HG02970 (cell line): ENCODE measurements around the gene MAP6.

Source experiments
- ATAC-seq: cut with Tn5 transposase; IDR thresholded peaks from one replicate; pipeline ENCODE4 v1.9.1; 2021; ENCODE audit warnings: mild to moderate bottlenecking, moderate library complexity, moderate number of reproducible peaks; ENCODE audit not compliant: unreplicated experiment, low FRiP score

Gene MAP6

GRCh38 chr11:75574698-75575602 lies 93.9 kb downstream of the MAP6 start:
- ATAC-seq, result no peak

- no peak for ATAC-seq
These were observed 96.1 kb downstream of the MAP6 start for GRCh38 chr11:75572744-75573143.

GRCh38 chr11:75571625-75572024 lies 97.2 kb downstream of the MAP6 start:
- no peak for ATAC-seq

GRCh38 chr11:75570559-75571139 lies 98.2 kb downstream of the MAP6 start:
- no peak for ATAC-seq

GRCh38 chr11:75568616-75569219 lies 100.1 kb downstream of the MAP6 start:
- ATAC-seq, result no peak

- no peak for ATAC-seq
These were observed 100.9 kb downstream of the MAP6 start for GRCh38 chr11:75567971-75568370.

- no peak for ATAC-seq
These were observed 102.0 kb downstream of the MAP6 start for GRCh38 chr11:75566763-75567279.

GRCh38 chr11:75565916-75566762 lies 102.7 kb downstream of the MAP6 start:
- ATAC-seq, result no peak

- no peak for ATAC-seq
These were observed 103.5 kb downstream of the MAP6 start for GRCh38 chr11:75565221-75565814.

- ATAC-seq, result no peak
These were observed 104.8 kb downstream of the MAP6 start for GRCh38 chr11:75563978-75564552.

GRCh38 chr11:75563501-75563977 lies 105.3 kb downstream of the MAP6 start:
- ATAC-seq, result no peak

- no peak for ATAC-seq
These were observed 105.9 kb downstream of the MAP6 start for GRCh38 chr11:75562836-75563484.

- peak; percentile 58 for ATAC-seq
These were observed 106.6 kb downstream of the MAP6 start, which contains the start of gene SERPINH1 for GRCh38 chr11:75562048-75562835. TSS of gene SERPINH1 (plus strand) at chr11:75562253. CDS start at chr11:75566350, 4,097 bp downstream.

GRCh38 chr11:75561426-75562047 lies 107.3 kb downstream of the MAP6 start:
- no peak for ATAC-seq

- ATAC-seq, result no peak
These were observed 108.2 kb downstream of the MAP6 start for GRCh38 chr11:75560644-75561043.

- no peak for ATAC-seq
These were observed 109.6 kb downstream of the MAP6 start for GRCh38 chr11:75558939-75559843.
